HepG2 (cell line): ENCODE measurements around the gene PCSK6. TPM values are rescaled to one million over a fixed set of nuclear protein-coding genes. Genes with fewer than 3 reads are reported as not detected.

Experiments used
- AHDC1 ChIP-seq: sonication (generic); formaldehyde crosslinking; IDR thresholded peaks from 2 replicates; pipeline ENCODE4 v1.5.1; 2020; ENCODE audit warnings: mild to moderate bottlenecking, missing genetic modification reagents, borderline replicate concordance
- ELF1 ChIP-seq: sonication (generic); formaldehyde crosslinking; IDR thresholded peaks from 2 replicates; pipeline ENCODE4 v1.4.0; 2020; ENCODE audit warnings: missing genetic modification reagents
- HHEX ChIP-seq: IDR thresholded peaks from 2 replicates; pipeline ENCODE4 v1.6.1; 2016; ENCODE audit warnings: control low read depth
- HMG20A ChIP-seq: IDR thresholded peaks from 2 replicates; pipeline ENCODE4 v1.6.1; 2016; ENCODE audit warnings: borderline replicate concordance
- MTERF4 ChIP-seq: sonication (generic); formaldehyde crosslinking; IDR thresholded peaks from 2 replicates; pipeline ENCODE4 v1.8.0; 2023; ENCODE audit warnings: mild to moderate bottlenecking, missing genetic modification reagents
- MTF1 ChIP-seq: sonication (generic); formaldehyde crosslinking; IDR thresholded peaks from 2 replicates; pipeline ENCODE4 v1.5.0; 2020; ENCODE audit warnings: missing genetic modification reagents
- NFKB2 ChIP-seq: sonication (generic); formaldehyde crosslinking; IDR thresholded peaks from 2 replicates; pipeline ENCODE4 v1.4.0; 2020; ENCODE audit warnings: missing genetic modification reagents, borderline replicate concordance
- ZFP36 ChIP-seq: fragments of 150-350 bp; IDR thresholded peaks from 2 replicates; pipeline ENCODE4 v1.6.1; 2018; ENCODE audit warnings: borderline replicate concordance, low read length, low read depth; ENCODE audit not compliant: partially characterized antibody
- ZNF180 ChIP-seq: sonication (generic); formaldehyde crosslinking; IDR thresholded peaks from 2 replicates; pipeline ENCODE4 v1.4.0; 2020; ENCODE audit warnings: low read depth, missing genetic modification reagents, borderline replicate concordance
- ZNF530 ChIP-seq: sonication (generic); formaldehyde crosslinking; IDR thresholded peaks from 2 replicates; pipeline ENCODE4 v1.5.0; 2020; ENCODE audit warnings: low read depth, mild to moderate bottlenecking, missing genetic modification reagents
- ZNF724P ChIP-seq: sonication (generic); formaldehyde crosslinking; IDR thresholded peaks from 2 replicates; pipeline ENCODE4 v1.8.0; 2022; ENCODE audit warnings: missing genetic modification reagents, borderline replicate concordance
- ZNF777 ChIP-seq: sonication (generic); formaldehyde crosslinking; IDR thresholded peaks from 2 replicates; pipeline ENCODE4 v1.4.0; 2020; ENCODE audit warnings: missing genetic modification reagents
- polyA plus RNA-seq, 8 experiments: library from polyadenylated mRNA; depleted of rRNA in 3 of 8; stranded (reverse) in 7 of 8; unstranded in 1 of 8; fragments of >200 nt; fragmentation: Illumina TruSeq in 4 of 8; extraction: Trizol in 4 of 8; gene quantifications; 2 replicates each; pipeline versions ENCODE4 v1.2.1 to v1.2.3, GENCODE V29; 2011 to 2016; ENCODE audit warnings: low read depth in 4 of 8, missing spikeins in 1 of 8, mixed read lengths in 1 of 8; ENCODE audit not compliant: insufficient read depth in 1 of 8
- total RNA-seq, 5 experiments: library from RNA; depleted of rRNA; stranded (reverse); fragments of >200 nt; fragmentation: Illumina TruSeq; extraction: Trizol; gene quantifications; 2 replicates each; pipeline ENCODE4 v1.2.3, GENCODE V29; 2016; ENCODE audit warnings: low read depth in 1 of 5
- TF ChIP-seq, protein P1 (sequence below): IDR thresholded peaks from 2 replicates; pipeline ENCODE4 v1.6.1; 2012; ENCODE audit warnings: low read length, improper control_type of control experiment
- TF ChIP-seq, protein P2 (sequence below): sonication (generic); formaldehyde crosslinking; IDR thresholded peaks from 2 replicates; pipeline ENCODE4 v1.5.1; 2020; ENCODE audit warnings: missing genetic modification reagents, mild to moderate bottlenecking, borderline replicate concordance
- TF ChIP-seq, protein P3 (sequence below): sonication (generic); formaldehyde crosslinking; IDR thresholded peaks from 2 replicates; pipeline ENCODE4 v1.8.1; 2022; ENCODE audit warnings: mild to moderate bottlenecking, missing genetic modification reagents

Gene PCSK6
- total and polyA plus RNA-seq, 2 of the 13 experiments (the other 11 are each of a cell fraction or from before 2014, with no cell fraction given), result 56.5 to 155 TPM

- TF ChIP-seq, protein P1, sequence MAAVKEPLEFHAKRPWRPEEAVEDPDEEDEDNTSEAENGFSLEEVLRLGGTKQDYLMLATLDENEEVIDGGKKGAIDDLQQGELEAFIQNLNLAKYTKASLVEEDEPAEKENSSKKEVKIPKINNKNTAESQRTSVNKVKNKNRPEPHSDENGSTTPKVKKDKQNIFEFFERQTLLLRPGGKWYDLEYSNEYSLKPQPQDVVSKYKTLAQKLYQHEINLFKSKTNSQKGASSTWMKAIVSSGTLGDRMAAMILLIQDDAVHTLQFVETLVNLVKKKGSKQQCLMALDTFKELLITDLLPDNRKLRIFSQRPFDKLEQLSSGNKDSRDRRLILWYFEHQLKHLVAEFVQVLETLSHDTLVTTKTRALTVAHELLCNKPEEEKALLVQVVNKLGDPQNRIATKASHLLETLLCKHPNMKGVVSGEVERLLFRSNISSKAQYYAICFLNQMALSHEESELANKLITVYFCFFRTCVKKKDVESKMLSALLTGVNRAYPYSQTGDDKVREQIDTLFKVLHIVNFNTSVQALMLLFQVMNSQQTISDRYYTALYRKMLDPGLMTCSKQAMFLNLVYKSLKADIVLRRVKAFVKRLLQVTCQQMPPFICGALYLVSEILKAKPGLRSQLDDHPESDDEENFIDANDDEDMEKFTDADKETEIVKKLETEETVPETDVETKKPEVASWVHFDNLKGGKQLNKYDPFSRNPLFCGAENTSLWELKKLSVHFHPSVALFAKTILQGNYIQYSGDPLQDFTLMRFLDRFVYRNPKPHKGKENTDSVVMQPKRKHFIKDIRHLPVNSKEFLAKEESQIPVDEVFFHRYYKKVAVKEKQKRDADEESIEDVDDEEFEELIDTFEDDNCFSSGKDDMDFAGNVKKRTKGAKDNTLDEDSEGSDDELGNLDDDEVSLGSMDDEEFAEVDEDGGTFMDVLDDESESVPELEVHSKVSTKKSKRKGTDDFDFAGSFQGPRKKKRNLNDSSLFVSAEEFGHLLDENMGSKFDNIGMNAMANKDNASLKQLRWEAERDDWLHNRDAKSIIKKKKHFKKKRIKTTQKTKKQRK, result no peak
- TF ChIP-seq ZNF530 (CRISPR knock-in tag) (no peak), NFKB2 (CRISPR knock-in tag) (peak; percentile 80; the same call in 1 of the 2 replicates), HMG20A (CRISPR knock-in tag) (peak; percentile 71), ZFP36 (no peak), MTF1 (CRISPR knock-in tag) (no peak), AHDC1 (CRISPR knock-in tag) (no peak), ZNF180 (no peak), ZNF777 (CRISPR knock-in tag) (peak; percentile 76; the same call in 1 of the 2 replicates), ZNF724P (CRISPR knock-in tag) (0 out of 2 replicates have a peak, but pooled peaks have one; percentile 31), MTERF4 (CRISPR knock-in tag) (no peak), ELF1 (CRISPR knock-in tag) (0 out of 2 replicates have a peak, but pooled peaks have one; percentile 30), HHEX (CRISPR knock-in tag) (0 out of 2 replicates have a peak, but pooled peaks have one; percentile 27)
- TF ChIP-seq, protein P2, sequence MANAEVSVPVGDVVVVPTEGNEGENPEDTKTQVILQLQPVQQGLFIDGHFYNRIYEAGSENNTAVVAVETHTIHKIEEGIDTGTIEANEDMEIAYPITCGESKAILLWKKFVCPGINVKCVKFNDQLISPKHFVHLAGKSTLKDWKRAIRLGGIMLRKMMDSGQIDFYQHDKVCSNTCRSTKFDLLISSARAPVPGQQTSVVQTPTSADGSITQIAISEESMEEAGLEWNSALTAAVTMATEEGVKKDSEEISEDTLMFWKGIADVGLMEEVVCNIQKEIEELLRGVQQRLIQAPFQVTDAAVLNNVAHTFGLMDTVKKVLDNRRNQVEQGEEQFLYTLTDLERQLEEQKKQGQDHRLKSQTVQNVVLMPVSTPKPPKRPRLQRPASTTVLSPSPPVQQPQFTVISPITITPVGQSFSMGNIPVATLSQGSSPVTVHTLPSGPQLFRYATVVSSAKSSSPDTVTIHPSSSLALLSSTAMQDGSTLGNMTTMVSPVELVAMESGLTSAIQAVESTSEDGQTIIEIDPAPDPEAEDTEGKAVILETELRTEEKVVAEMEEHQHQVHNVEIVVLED (CRISPR knock-in tag), result no peak
- TF ChIP-seq, protein P3, sequence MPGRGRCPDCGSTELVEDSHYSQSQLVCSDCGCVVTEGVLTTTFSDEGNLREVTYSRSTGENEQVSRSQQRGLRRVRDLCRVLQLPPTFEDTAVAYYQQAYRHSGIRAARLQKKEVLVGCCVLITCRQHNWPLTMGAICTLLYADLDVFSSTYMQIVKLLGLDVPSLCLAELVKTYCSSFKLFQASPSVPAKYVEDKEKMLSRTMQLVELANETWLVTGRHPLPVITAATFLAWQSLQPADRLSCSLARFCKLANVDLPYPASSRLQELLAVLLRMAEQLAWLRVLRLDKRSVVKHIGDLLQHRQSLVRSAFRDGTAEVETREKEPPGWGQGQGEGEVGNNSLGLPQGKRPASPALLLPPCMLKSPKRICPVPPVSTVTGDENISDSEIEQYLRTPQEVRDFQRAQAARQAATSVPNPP, result peak; percentile 17; the same call in 1 of the 2 replicates
Measured at GRCh38 chr15:101488300-101489164, 975 bp downstream of the PCSK6 start (continued).
